GM19463 (cell line): ENCODE results near the gene ZNF543.

Experiments used
- ATAC-seq: cut with Tn5 transposase; IDR thresholded peaks from one replicate; pipeline ENCODE4 v1.9.1; 2021; ENCODE audit warnings: mild to moderate bottlenecking, moderate library complexity; ENCODE audit not compliant: unreplicated experiment

ZNF543 gene

DNA sequence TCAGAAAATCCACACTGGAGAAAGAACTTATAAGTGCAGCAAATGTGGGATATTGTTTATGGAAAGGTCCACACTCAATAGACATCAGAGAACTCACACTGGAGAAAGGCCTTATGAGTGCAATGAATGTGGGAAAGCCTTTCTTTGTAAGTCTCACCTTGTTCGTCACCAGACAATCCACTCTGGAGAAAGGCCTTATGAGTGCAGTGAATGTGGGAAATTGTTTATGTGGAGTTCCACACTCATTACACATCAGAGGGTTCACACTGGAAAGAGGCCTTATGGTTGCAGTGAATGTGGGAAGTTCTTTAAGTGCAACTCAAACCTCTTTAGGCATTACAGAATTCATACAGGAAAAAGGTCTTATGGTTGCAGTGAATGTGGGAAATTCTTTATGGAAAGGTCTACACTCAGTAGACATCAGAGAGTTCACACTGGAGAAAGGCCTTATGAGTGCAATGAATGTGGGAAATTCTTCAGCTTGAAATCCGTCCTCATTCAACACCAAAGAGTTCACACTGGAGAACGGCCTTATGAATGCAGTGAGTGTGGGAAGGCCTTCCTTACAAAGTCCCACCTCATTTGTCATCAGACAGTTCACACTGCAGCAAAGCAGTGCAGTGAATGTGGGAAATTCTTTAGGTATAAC is 57.4 kb downstream of the ZNF543 start:
- ATAC-seq = no peak
